Psoas muscle (tissue), 8 donors: ENCODE measurements around the gene MRPL1. TPM values are rescaled to one million over a fixed set of nuclear protein-coding genes. Genes with fewer than 3 reads are reported as not detected.

Experiments
- ATAC-seq, 4 donors: fragments of 200-7000 bp; cut with Tn5 transposase; one replicate each; pipeline ENCODE4 v1.9.1; 2020; ENCODE audit warnings: moderate library complexity in 3 of 4, mild to moderate bottlenecking in 2 of 4
- DNase-seq, 2 donors: peaks; one replicate each; pipeline ENCODE4 v3.0.0-alpha.2; 2020
- H3K27ac ChIP-seq: fragments of 200-600 bp; one replicate; pipeline ENCODE4 v1.8.0; 2022
- H3K27me3 ChIP-seq, 3 donors: fragments of 200-600 bp in 1 of 3; one replicate each; pipeline versions ENCODE4 v1.6.1 to v1.8.0; 2013 to 2022; ENCODE audit warnings: low read length in 2 of 3, mild to moderate bottlenecking in 2 of 3, moderate library complexity in 1 of 3; ENCODE audit not compliant: insufficient read depth in 3 of 3
- H3K36me3 ChIP-seq, 2 donors: fragments of 200-600 bp in 1 of 2; one replicate each; pipeline versions ENCODE4 v1.6.1 to v1.8.0; 2013 to 2022; ENCODE audit warnings: low read depth in 1 of 2, mild to moderate bottlenecking in 1 of 2, moderate library complexity in 1 of 2; ENCODE audit not compliant: insufficient read depth in 1 of 2
- H3K4me1 ChIP-seq: fragments of 200-600 bp; one replicate; pipeline ENCODE4 v1.8.0; 2022
- H3K4me3 ChIP-seq: fragments of 200-600 bp; one replicate; pipeline ENCODE4 v1.8.0; 2022; ENCODE audit warnings: mild to moderate bottlenecking
- H3K9me3 ChIP-seq: fragments of 200-600 bp; one replicate; pipeline ENCODE4 v1.8.0; 2022
- WGBS, 3 donors: extraction: QIAGEN DNeasy Blood & Tissue Kit; methylation state at CpG; one replicate each; pipeline versions ENCODE4 v1.1.6 to v1.1.7; 2013; 5-methylcytosine and 5-hydroxymethylcytosine counted together
- intact Hi-C, 2 donors: fragments of 100-400 bp; cut with DNase I; formaldehyde crosslinking; loops; one replicate each; pipeline versions ENCODE4 v1.11.0 to v1.14.2; 2022
- polyA plus RNA-seq, 3 donors: library from polyadenylated mRNA; stranded (reverse); fragments of 200-250 nt; gene quantifications; one replicate each; pipeline ENCODE4 v1.2.3, GENCODE V29; 2013
- total RNA-seq, 4 donors: library from RNA; stranded (reverse); fragmentation: NEBNext Ultra II Directional in 2 of 4; extraction: Animal tissue kit (Norgen Biotek cat#: 25700) in 2 of 4; gene quantifications; one replicate each; pipeline versions ENCODE4 v1.2.1 to v1.2.4, GENCODE V29; 2021 to 2023
- TF ChIP-seq, protein P1 (sequence below): fragments of 200-600 bp; IDR thresholded peaks from one replicate; pipeline ENCODE4 v1.8.0; 2022; ENCODE audit warnings: antibody characterized with exemption
- donor health status: healthy with polysubstance abuse.
- donor health status: DM: no; HTN: no; CAD: no; lungs with moderate emphysema.
- donor health status: Bipolar disorder and iron deficiency.
- donor health status: healthy.
- donor health status: DM: yes; HTN: yes; CAD: no.
- donor health status: DM: no; HTN: no; CAD: no.
- donor health status: DM: no; HTN: no; CAD: no.
- donor health status: DM: yes; HTN: yes; CAD: no.

MRPL1 gene
- total and polyA plus RNA-seq, 7 donors, result 28.1 to 64.6 (median 38.3) TPM

DNA sequence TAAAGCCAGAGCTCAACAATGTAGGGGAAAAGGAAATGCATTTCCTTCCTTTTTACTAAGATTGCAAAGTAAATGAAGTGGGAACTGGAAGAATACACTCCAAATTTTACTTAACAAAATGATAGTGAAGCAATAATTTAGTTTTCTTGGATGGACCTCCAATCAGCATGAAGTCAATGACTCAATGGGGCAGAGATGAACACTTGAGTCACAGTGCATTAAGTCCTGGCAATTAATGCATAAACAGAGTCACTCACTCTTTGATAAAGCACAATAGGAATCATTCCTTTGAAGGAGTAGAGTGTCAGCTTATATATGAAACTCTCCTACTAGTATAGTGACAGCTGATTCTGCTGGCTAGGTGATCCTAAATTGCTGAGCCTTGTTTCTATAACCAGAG, 127.8 kb downstream of the MRPL1 start:
- TF ChIP-seq, protein P1, sequence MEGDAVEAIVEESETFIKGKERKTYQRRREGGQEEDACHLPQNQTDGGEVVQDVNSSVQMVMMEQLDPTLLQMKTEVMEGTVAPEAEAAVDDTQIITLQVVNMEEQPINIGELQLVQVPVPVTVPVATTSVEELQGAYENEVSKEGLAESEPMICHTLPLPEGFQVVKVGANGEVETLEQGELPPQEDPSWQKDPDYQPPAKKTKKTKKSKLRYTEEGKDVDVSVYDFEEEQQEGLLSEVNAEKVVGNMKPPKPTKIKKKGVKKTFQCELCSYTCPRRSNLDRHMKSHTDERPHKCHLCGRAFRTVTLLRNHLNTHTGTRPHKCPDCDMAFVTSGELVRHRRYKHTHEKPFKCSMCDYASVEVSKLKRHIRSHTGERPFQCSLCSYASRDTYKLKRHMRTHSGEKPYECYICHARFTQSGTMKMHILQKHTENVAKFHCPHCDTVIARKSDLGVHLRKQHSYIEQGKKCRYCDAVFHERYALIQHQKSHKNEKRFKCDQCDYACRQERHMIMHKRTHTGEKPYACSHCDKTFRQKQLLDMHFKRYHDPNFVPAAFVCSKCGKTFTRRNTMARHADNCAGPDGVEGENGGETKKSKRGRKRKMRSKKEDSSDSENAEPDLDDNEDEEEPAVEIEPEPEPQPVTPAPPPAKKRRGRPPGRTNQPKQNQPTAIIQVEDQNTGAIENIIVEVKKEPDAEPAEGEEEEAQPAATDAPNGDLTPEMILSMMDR, result no peak
- no peak overlapping the region for H3K4me3 ChIP-seq
- ATAC-seq (no peak), DNase-seq (no peak)
- no peaks in the 10 kb centered on the region for H3K4me1 ChIP-seq
- H3K36me3 ChIP-seq, result no peaks in the 10 kb centered on the region
- H3K27ac ChIP-seq, result no peak overlapping the region
- H3K9me3 ChIP-seq, result no peaks in the 10 kb centered on the region
- intact Hi-C loops, result no loop called here
- no peaks in the 10 kb centered on the region for H3K27me3 ChIP-seq

DNA sequence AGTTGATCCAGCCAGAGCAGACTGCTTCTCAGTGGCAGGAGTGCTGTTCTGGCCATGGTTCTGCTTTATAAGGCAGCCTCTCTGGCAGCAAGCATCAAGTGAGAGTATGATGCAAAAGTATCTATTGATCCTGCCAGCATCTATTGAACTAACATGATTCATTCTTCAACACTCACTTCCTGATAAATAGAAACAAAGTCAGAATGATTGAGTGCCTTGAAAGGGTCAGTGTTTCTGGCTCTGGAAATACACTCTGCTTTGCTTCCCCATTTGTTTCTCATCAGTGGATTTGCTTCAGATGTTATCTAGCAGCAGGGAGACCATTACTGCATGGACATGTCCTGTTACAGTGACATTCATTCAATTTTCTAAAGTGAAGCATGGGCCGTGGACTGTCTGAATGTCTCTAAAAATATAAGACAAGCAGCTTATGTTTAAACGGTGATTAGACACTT, 128.3 kb downstream of the MRPL1 start:
- no peak for DNase-seq
- 65 to 73% (median 68%) methylated on average over 2 of the region's 2 CpGs for WGBS, 3 donors
- H3K36me3 ChIP-seq, result no peaks in the 10 kb centered on the region
- TF ChIP-seq, protein P1, result no peak
- no peak overlapping the region for H3K4me3 ChIP-seq
- no peaks in the 10 kb centered on the region for H3K9me3 ChIP-seq
- intact Hi-C loops, result no loop called here
- H3K4me1 ChIP-seq, result no peaks in the 10 kb centered on the region
- no peaks in the 10 kb centered on the region for H3K27me3 ChIP-seq
- no peak for ATAC-seq
- no peak overlapping the region for H3K27ac ChIP-seq

DNA sequence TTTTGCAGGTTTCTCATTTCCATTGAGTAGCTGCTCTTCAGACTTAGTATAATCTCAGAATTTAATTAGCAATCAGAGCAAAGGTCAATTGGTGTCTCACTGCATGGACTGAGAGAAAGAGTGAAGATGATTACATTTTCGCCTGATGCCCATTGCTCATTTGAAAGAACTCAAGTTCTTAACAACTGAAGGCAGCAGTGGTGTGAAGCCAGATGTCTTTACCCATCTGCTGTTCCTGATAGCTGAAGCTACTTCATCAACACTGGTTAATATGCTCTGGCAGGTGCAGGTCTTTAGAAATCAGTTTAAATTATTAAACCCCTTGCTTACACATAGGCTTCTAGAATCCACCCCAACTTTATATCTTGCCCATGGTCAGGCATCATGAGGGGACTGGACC, 130.0 kb downstream of the MRPL1 start:
- no peaks in the 10 kb centered on the region for H3K27me3 ChIP-seq

DNA sequence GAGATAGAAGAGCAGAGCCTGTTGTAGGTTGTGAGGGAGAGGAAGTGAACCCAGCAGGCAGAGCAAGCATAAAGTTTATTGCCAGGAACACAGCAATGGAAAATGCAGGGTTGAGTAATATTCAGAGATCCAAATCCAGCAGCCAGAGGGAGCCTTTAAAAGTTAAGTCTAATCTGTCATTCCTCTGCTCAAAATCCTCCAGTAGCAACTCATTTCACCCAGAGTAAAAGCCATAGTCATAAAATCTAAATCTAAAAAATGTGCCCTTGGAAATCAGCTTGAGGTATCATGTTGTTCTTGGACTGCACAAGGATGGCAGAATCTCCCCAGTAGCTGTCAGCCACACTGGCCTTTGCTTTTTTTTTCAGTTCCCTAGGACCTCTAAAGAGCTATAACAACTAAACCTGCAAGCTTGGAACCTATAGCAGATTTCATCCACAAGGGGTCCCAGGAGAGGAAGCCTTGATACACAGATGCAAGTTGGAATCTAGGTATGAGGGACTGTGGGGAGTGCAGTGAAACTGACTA, 131.6 kb downstream of the MRPL1 start:
- TF ChIP-seq, protein P1, result peak; percentile 45
- peak; percentile 44 to 80 (median 62) for ATAC-seq
- H3K36me3 ChIP-seq, result no peaks in the 10 kb centered on the region
- no peak overlapping the region for H3K27ac ChIP-seq
- no peaks in the 10 kb centered on the region for H3K27me3 ChIP-seq
- no peak overlapping the region for H3K4me3 ChIP-seq
- intact Hi-C loops, result no loop called here
- no peaks in the 10 kb centered on the region for H3K4me1 ChIP-seq
- DNase-seq, result no peak
- no peaks in the 10 kb centered on the region for H3K9me3 ChIP-seq

More for the DNA sequence above, 130.0 kb downstream of the MRPL1 start:
- TF ChIP-seq, protein P1, result no peak
- Histone ChIP-seq H3K4me3 (no peak overlapping the region), H3K36me3 (no peaks in the 10 kb centered on the region), H3K9me3 (no peaks in the 10 kb centered on the region), H3K27ac (no peak overlapping the region), H3K4me1 (no peaks in the 10 kb centered on the region)
- WGBS, 3 donors, result 94% methylated on average over 1 of the region's 1 CpG
- no peak for DNase-seq
- intact Hi-C loops, result no loop called here
- no peak for ATAC-seq

DNA sequence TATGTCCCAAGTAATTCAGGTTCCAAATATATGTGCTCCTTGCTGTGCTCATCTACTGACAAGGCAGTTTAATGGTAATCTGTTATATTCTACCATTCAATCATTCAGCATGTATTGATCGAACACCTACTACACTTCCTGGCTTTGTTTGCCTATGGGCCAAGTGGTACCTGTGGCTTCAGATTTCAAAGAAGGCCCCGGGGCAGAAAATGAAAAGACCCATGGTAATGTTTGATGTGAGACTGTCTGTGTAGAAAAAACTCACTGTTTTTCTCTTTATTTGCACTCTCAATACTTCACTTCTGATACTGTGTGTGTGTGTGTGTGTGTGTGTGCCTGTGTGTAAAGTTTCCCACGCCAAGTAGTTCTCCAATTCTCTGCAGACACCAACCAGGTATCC, 133.4 kb downstream of the MRPL1 start:
- no peaks in the 10 kb centered on the region for H3K4me1 ChIP-seq
- ATAC-seq (no peak), DNase-seq (no peak)
- no peaks in the 10 kb centered on the region for H3K9me3 ChIP-seq
- WGBS, 3 donors, result 40 to 71% (median 55%) methylated on average over 3 of the region's 3 CpGs
- no peaks in the 10 kb centered on the region for H3K27me3 ChIP-seq
- H3K27ac ChIP-seq, result no peak overlapping the region
- no peaks in the 10 kb centered on the region for H3K36me3 ChIP-seq
- no peak overlapping the region for H3K4me3 ChIP-seq
- TF ChIP-seq, protein P1, result no peak
- intact Hi-C loops, result no loop called here
